Osteocyte (in vitro differentiated cells): ENCODE results near the gene ARL3. TPM values are rescaled to one million over a fixed set of nuclear protein-coding genes. Genes with fewer than 3 reads are reported as not detected.

Source experiments
- DNase-seq: peaks from one replicate; pipeline ENCODE4 v3.0.0; 2021; ENCODE audit warnings: mixed read lengths; ENCODE audit not compliant: unreplicated experiment; ENCODE audit errors: extremely low spot score
- H3K27ac Mint-ChIP-seq: one replicate; pipeline ENCODE4 v1.8.0; 2021; ENCODE audit warnings: mild to moderate bottlenecking, mixed read lengths; ENCODE audit not compliant: unreplicated experiment
- H3K27me3 Mint-ChIP-seq: one replicate; pipeline ENCODE4 v1.8.0; 2021; ENCODE audit warnings: mixed read lengths; ENCODE audit not compliant: unreplicated experiment
- H3K36me3 Mint-ChIP-seq: one replicate; pipeline ENCODE4 v1.8.0; 2021; ENCODE audit warnings: mixed read lengths; ENCODE audit not compliant: unreplicated experiment
- H3K4me1 Mint-ChIP-seq: one replicate; pipeline ENCODE4 v1.8.0; 2021; ENCODE audit warnings: mixed read lengths; ENCODE audit not compliant: unreplicated experiment
- H3K4me3 Mint-ChIP-seq: one replicate; pipeline ENCODE4 v1.8.0; 2021; ENCODE audit warnings: mild to moderate bottlenecking, moderate library complexity, mixed read lengths; ENCODE audit not compliant: unreplicated experiment
- H3K9me3 Mint-ChIP-seq: one replicate; pipeline ENCODE4 v1.8.0; 2021; ENCODE audit warnings: mixed read lengths; ENCODE audit not compliant: unreplicated experiment
- CTCF ChIP-seq: fragments of 200-600 bp; sonication (generic); IDR thresholded peaks from 2 replicates; pipeline ENCODE4 v1.5.0; 2021; ENCODE audit warnings: antibody characterized with exemption, mild to moderate bottlenecking, moderate library complexity
- total RNA-seq: library from RNA; stranded (reverse); gene quantifications from 2 replicates; pipeline ENCODE4 v1.2.1, GENCODE V29; 2021

Gene ARL3
- total RNA-seq, 1 donor from 2014 or later = 11.6 TPM

GRCh38 chr10:102634686-102635085, 79.5 kb downstream of the ARL3 start:
- H3K4me3 Mint-ChIP-seq = no peak overlapping the region
- no peaks in the 10 kb centered on the region for H3K27me3 Mint-ChIP-seq
- DNase-seq = no peak
- no peaks in the 10 kb centered on the region for H3K9me3 Mint-ChIP-seq
- H3K27ac Mint-ChIP-seq = no peak overlapping the region
- no peaks in the 10 kb centered on the region for H3K36me3 Mint-ChIP-seq
- H3K4me1 Mint-ChIP-seq = peaks cover 42% of the 10 kb centered on the region
- no peak for TF ChIP-seq CTCF

DNA sequence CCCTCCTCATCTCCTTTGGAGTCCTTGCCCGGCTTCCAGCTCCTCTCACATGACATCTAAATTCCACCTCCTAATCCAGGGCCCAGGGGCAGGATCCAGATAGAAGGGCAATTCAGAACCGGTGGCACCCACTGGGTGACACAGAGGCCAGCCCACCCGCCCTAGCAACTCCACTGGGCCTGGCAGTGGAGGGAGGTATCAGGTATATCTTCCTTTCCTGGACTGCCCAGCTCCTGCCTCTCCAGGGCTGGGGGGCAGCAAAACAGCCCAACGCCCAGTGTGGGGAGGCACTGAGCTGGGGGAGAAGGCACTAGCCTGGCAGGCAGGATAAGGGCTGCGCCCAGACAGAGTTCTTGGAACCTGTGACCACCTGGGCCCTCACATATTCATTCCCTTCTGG, 80.3 kb downstream of the ARL3 start:
- H3K4me1 Mint-ChIP-seq = peaks cover 50% of the 10 kb centered on the region
- peak overlapping the region; percentile 35 for H3K27ac Mint-ChIP-seq
- no peak for DNase-seq
- H3K9me3 Mint-ChIP-seq = no peaks in the 10 kb centered on the region
- H3K4me3 Mint-ChIP-seq = no peak overlapping the region
- H3K36me3 Mint-ChIP-seq = no peaks in the 10 kb centered on the region
- TF ChIP-seq CTCF = no peak
- H3K27me3 Mint-ChIP-seq = no peaks in the 10 kb centered on the region

- H3K4me3 Mint-ChIP-seq = no peak overlapping the region
- DNase-seq = no peak
- no peaks in the 10 kb centered on the region for H3K27me3 Mint-ChIP-seq
- no peak for TF ChIP-seq CTCF
- H3K9me3 Mint-ChIP-seq = no peaks in the 10 kb centered on the region
- peaks cover 56% of the 10 kb centered on the region for H3K4me1 Mint-ChIP-seq
- H3K36me3 Mint-ChIP-seq = no peaks in the 10 kb centered on the region
- peak overlapping the region; percentile 81 for H3K27ac Mint-ChIP-seq
Measured at GRCh38 chr10:102633287-102633686, 80.9 kb downstream of the ARL3 start.

DNA sequence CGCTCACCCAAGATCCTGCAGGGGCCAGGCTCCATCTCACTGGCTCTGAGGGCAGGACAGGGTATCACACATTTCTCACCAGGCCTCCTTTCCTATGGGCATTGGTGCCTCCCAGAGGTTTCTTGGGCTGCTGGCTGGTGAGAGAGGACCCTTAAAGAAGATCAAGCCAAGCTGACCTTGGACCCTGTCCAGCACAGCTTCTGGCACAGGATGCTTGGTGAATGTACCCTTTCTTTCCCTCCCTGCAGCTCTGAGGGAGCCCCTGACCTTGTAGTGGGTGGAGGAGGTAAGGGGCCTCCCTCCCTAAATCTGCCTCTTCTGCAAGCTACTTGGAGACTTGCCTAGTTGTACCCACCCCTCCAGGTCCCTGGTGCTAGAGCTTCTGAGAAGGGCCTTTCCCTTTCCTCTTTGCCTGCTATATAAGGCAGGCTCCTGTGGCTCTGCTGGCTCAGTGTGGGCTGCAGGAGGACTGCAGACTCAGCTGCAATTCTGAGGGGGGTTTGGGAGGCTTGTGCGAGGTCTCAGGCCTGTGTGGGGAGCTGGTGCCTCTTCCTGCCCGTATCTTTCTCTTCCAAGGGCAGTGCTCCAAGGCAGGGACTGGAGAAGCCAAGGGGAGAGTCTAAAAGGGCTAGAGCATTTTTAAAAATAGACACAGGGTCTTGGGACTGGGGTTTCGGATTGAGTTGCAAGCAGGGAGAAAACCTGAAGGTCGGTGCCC, 81.6 kb downstream of the ARL3 start:
- no peak for DNase-seq
- no peak overlapping the region for H3K4me3 Mint-ChIP-seq
- no peak for TF ChIP-seq CTCF
- peak overlapping the region; percentile 81 for H3K27ac Mint-ChIP-seq
- H3K36me3 Mint-ChIP-seq = no peaks in the 10 kb centered on the region
- no peaks in the 10 kb centered on the region for H3K9me3 Mint-ChIP-seq
- peaks cover 63% of the 10 kb centered on the region for H3K4me1 Mint-ChIP-seq
- H3K27me3 Mint-ChIP-seq = no peaks in the 10 kb centered on the region

GRCh38 chr10:102631525-102632393, 82.4 kb downstream of the ARL3 start:
- H3K4me3 Mint-ChIP-seq = peak overlapping the region; percentile 29
- H3K27me3 Mint-ChIP-seq = no peaks in the 10 kb centered on the region
- H3K36me3 Mint-ChIP-seq = no peaks in the 10 kb centered on the region
- peak overlapping the region; percentile 97 for H3K27ac Mint-ChIP-seq
- DNase-seq = no peak
- H3K4me1 Mint-ChIP-seq = peaks cover 71% of the 10 kb centered on the region
- no peak for TF ChIP-seq CTCF
- H3K9me3 Mint-ChIP-seq = no peaks in the 10 kb centered on the region
